Panc1 (cell line): ENCODE measurements around the gene RHBDL1.

Source experiments
- CTCF ChIP-seq: fragments of 450-650 bp; IDR thresholded peaks from 2 replicates; pipeline ENCODE4 v1.5.1; 2017; ENCODE audit warnings: mild to moderate bottlenecking
- POLR2AphosphoS5 ChIP-seq: IDR thresholded peaks from 2 replicates; pipeline ENCODE4 v1.6.1; 2012; ENCODE audit warnings: mild to moderate bottlenecking, low read depth, low read length, moderate library complexity
- TCF7L2 ChIP-seq: IDR thresholded peaks from 2 replicates; pipeline ENCODE4 v1.6.1; 2011; ENCODE audit warnings: mild to moderate bottlenecking, low read depth, low read length, inconsistent platforms

- TF ChIP-seq CTCF = no peak
- no peak for TF ChIP-seq POLR2AphosphoS5
- TF ChIP-seq TCF7L2 = no peak
Measured at GRCh38 chr16:629185-629832, 46.2 kb upstream of the RHBDL1 start.
